ENCODE measurements around the gene ZNF33B.
"Not testable (repeated sequence)": the region's sequence is repeated elsewhere in the genome, so short reads cannot be mapped to it uniquely, and the experiment has no call there.

ZNF33B gene

DNA sequence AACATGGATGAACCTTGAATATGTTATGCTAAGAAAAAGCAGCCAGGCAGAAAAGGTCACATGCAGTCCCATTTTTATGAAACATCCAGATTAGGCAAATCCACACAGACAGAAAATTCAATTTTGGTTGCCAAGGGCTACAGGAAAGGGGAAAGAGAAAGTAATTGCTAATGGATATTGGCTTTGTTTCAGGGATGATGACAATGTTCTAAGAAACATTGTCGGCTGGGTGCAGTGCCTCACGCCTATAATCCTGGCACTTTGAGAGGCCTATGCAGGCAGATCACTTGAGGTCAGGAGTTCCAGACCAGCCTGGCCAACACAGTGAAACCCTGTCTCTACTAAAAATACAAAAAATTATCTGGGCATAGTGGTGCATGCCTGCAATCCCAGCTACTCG lies 23.0 kb downstream of the ZNF33B start:
- no peak for DNase-seq (ENCODE audit: low read depth)

DNA sequence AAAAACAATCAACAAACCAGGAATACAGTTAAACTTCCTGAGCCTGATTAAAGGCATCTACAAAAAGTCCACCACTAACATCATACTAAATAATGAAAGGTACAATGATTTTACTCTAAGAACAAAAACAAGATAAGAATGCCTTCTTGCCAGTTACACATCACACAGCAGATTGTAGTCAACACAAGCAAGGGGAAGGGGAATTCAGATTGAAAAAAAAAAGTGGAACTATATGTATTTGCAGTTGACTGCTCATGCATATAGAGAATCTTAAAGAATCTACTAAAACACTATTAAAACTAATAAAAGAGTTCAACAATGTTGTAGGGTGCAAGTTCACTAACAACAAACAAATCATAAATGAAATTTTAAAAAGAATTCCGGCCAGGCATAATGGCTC lies 28.5 kb downstream of the ZNF33B start:
- no peak for DNase-seq (ENCODE audit: low read depth)

DNA sequence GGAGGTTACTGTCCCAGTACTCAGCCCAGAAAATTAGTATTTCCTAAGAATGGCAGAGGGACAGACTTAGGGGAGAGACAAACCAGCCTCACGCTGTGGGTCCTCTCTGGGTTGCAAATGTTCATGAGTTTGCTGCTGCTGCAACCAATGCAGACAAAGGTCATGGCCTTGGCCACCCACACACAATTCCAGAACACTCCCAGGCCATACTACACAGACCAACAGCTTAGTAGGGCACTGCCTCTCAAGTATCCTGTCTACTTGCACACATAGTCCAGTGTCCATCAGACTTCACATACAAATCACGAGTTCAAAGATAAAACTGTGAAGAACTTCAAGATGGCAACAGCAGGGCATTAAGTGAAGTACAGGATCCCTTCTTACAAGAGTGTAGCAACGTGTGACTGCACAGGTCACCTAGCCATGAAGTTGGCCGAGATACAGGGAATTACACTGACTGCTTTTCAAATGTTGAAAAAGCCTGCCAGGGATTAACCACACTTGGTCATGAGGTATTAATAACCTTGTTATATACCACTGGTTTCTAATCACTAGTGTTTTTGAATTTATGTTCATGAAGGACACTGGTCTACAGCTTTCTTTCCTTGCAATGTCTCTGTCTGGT lies 40.0 kb downstream of the ZNF33B start:
- DNase-seq (ENCODE audit: low read depth) = no peak

DNA sequence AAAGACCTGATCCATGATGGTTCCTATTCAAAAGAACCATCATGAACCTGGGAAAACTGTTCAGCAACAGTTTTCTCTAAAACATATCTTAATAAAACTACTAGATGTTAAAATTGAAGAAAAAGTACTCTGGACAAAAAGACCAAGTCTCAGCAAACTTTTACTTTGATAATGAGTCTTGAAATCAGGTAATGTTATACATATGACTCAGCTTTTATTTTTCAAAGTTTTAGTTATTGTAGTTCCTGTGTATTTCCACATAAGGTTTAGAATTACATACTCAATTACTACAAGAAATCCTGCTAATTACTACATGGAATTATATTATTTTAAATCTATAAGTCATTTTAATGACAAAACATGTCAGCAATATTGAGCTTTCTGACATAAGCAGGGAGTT lies 42.2 kb downstream of the ZNF33B start:
- DNase-seq (ENCODE audit: low read depth) = no peak

DNA sequence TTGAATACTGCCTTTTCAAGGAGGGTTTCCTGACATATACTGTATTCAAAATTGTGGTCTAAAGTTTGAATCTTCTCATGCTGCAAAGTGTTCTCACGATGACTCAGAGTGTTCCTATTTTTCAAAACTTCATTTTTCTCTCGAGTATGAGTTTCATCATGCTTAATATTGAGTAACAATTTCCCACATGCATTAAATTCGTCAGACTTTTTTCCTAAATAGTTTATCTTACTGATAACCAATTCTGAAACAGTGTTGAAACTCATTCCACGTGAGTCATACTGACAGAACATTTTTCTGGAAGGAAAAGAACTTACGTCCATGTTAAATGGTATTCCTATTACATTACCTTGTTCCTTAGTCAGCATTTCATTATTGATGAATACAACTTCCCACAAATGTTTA lies 44.1 kb downstream of the ZNF33B start:
- no peak for DNase-seq (ENCODE audit: low read depth)

DNA sequence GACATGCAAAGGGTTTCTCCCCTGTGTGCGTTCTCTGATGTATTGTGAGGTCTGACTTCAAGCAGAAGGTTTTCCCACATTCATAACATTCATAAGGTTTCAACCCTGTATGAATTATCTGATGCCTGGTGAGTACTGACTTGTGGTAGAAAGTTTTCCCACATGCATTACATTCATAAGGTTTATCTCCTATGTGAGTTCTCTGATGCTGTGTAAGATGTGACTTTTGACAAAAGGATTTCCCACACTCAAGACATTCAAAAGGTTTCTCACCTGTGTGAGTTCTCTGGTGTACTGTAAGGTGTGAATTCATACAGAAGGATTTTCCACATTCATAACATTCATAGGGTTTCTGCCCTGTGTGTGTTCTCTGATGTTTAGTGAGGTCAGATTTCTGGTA lies 45.1 kb downstream of the ZNF33B start:
- DNase-seq (ENCODE audit: low read depth) = no peak

DNA sequence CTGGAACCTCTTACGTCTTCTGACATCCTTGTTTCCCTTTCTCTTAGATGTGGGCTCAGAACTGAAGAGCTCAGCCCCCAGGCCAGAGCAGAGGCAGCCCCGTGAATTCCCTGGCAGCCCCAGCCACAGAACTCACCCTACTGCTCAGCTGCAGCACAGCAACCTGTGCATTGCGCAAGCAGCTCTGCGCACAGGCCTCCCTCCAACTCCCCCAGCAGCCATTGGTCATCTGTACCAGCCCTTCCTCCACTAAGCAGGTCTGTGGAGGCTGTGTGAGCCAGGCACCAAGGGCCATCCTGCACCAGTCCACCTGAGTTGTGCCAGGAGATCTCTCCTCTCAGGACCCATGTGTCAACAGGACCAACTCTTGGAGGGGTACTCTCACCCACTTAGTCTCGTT lies 54.5 kb downstream of the ZNF33B start:
- DNase-seq (ENCODE audit: low read depth) = no peak

DNA sequence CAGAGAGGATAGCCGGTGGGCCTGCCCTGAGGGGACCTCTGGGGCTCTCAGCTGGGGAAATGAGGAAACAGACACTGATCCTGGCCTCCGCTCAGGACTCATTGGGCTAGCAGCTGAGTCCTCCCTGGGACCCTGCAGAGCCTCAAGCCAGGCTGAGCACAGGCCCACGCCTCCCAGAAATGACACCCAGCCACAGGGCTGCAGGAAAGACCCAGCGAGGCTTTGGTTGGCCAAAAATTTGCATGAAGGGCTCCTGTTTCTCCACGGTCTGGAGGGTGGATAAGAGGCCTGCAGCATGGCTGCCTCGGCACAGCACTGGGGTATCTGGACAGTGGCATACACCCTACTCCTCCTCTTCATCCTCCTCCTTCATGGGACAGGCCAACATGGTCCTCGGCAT lies 60.4 kb downstream of the ZNF33B start:
- no peak for DNase-seq (ENCODE audit: low read depth)

DNA sequence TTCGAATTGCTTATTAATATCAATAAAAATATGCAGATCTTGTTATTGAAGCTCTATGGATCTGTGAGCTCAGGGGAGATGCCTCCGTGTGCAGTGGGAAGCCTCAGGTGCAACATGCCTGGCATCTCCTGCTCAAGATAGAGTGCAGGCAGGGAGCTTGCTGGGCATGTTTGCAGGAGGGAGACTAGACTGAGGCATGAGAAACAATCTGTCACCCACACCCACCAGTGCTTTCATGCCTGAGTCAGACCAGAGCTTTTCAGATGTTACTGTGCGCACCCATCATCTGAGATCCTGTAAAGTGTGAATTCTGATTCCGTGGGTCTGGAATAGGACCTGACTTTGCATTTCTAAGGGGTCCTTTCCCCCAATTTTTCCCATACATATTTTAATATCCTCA lies 62.0 kb downstream of the ZNF33B start:
- DNase-seq (ENCODE audit: low read depth) = no peak

DNA sequence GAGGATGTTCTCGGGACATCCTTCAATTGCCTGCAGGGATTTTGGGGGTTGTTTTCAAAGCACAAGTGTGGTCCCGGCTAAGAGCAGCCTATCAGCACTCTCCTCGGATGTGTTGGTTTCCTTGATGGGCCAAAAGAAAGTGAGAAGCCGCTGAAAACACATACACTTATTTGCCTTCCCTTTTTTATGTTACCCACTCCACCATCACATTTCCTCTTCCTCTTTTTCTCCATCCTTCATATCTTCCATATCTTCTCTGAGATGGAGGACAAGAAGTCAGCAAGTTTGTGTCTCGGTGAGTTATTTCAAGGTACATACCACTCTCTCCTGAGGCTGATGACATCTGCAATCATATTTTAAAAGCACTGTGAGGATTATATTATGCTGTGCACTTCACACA lies 64.0 kb downstream of the ZNF33B start:
- DNase-seq (ENCODE audit: low read depth) = no peak

DNA sequence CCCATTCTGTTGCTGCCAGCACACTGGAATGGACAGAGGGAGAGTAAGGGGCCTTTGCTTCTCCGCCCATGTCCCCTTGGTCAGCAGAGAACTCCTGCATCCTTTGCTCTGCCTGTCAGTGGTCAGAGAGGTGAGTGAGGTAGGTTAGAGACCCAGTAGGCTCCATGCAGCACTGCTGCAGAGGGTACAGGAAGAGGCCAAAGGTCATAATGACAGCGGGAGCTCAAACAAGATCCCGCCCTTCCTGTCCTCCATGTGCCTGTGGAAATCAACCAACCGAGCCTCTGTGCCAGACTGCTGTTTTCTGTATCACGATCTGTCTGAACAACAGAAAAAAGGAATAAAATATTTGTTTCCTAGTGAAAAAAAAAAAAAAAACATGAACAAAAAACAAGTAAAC lies 81.4 kb downstream of the ZNF33B start:
- no peak for DNase-seq (ENCODE audit: low read depth)

DNA sequence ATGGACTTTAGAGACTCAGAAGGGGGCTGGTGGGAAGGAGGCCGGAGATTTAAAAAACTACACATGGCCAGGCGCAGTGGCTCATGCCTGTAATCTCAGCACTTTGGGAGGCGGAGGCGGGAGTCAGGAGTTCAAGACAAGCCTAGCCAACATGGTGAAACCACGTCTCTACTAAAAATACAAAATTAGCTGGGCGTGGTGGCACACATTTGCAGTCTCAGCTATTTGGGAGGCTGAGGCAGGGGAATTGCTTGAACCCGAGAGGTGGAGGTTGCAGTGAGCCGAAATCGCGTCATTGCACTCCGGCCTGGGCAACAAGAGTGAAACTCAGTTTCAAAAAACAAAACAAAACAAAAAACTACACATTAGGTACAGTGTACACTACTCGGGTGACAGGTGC lies 84.8 kb downstream of the ZNF33B start:
- DNase-seq (ENCODE audit: low read depth) = not testable (repeated sequence)

DNA sequence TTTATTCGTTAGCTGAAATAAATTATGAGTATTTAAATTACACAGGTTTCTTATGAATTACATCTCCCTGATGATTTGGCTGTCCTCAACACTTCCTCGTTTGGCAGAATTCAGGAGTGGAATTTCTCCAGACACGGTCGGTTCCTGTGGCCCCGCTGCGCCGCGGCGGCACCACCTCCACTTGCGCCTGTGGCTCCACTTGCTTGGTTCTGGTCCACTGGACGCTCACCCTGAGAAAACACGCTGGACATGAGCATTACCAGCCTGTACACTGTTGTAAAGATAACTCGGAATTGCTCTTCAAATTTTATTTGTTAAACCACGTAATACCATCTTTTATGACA lies 85.3 kb downstream of the ZNF33B start:
- no peak for DNase-seq (ENCODE audit: low read depth)

DNA sequence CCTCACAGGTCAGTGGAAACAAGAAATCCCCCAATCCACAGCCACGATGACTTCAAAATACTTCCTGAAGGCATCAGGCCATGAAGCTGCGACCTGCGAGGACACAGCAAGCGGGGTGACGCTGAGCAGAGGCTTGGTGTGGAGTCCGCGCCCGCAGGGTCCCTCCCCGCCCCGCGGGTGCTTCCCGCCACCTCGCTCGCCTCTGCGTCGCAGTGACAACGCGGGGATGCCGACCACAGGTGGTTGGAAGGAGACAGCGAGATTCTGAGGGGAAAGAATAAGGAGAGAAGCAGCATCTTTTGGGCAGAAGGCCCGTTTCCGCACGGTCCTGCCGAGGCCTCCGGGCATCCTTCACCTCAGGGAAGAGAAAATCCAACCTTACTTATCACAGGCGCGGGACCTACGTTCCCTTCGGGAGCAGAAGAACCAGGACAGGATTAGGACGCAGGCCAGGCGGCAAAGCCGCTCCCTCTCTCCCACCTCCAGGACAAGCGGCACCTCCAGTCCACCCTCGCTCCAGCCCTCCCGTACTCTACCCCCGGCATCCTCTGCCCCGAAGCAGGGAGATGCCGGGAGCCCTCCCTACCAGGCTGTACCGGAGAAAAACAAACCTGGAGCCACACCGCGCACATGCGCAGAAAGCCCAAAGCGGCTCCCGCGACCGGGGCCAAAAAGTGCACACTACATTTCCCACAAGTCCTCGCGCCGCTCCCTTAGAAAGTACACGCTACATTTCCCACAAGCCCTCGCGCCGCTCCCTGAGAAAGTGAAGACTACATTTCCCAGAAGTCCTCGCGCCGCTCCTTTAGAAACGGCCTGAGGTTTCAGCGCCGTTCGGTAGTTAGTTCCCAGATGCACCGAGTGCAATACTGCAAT lies 85.9 kb downstream of the ZNF33B start:
- DNase-seq (ENCODE audit: low read depth) = peak; percentile 94

DNA sequence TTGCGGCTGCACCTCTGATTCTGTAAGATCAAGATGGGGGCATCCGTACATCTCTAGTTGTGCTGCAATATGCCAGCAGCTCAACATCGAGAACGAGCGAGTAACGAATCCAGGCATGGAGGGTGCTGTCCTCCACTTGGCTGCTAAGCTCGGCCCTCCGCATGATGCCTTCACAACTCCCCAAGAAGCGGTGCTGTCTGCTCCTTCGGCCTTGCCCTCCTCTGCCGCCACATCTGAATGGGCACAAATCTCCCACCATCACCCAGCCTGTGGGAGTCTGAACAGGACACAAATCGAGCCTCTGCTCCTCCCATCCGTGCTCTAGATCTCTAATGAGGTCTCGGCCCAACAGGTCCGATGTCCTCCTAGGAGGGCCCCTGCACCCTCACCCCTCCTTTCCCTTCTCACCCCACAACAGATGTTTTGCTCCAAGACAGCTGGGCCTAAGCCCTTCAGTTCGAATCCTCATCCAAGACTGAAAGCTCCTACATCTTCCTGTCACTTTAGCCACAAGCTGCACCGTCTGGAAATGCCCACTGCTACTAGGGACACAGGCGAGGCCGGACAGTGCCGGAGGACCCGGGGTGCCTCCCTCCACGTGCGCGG lies 86.7 kb downstream of the ZNF33B start:
- DNase-seq (ENCODE audit: low read depth) = no peak

DNA sequence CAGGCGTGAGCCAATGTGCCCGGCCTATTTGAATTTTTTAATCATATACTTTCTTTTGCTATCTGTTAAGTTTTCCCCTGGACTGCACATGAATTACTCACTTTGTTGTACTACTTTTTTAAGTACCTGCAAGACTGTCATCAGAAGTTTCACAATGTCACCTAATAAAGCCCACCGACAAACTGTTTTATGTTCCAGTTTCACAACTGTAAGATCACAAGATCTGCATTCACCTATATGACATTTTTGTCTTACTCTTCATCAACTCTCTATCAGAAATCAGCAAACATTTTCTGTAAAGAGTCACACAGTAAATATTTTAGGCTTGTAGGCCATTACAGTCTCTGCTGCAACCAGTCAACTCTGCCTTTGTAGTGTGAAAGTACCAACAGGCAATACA lies 88.5 kb downstream of the ZNF33B start:
- DNase-seq (ENCODE audit: low read depth) = no peak

DNA sequence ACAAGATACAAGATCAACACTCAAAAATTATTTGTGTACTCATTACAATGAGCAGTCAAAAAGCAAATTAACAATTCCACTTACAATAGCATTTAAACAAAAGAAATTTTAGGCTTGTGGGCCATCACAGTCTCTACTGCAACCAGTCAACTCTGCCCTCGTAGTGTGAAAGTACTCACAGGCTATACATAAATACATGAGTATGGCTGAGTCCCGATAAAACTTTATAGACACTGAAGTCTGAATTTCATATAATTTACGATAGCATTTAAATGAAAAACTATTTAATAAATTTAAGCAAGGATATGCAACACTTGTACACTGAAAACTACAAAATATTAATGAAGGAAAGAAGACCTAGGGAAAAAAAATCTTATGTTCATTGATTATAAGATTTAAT lies 90.1 kb downstream of the ZNF33B start:
- no peak for DNase-seq (ENCODE audit: low read depth)

DNA sequence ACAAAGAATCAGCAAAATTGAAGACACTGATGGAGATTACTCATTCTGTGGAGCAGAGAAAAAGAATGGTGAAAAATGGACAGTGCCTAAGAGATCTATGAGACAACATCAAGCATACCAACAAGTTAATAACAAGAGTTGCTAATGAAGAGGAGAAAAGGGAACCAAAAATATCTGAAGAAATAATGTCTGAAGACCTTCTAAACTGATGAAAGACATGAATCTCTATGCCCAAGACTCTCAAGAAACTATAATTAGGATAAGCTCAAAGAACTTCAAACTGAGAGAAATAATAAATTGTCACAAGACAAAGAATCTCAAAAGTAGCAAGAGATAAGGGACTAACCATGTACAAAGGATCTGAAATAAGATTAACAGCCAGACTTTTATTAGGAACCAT lies 93.4 kb downstream of the ZNF33B start:
- no peak for DNase-seq (ENCODE audit: low read depth)

DNA sequence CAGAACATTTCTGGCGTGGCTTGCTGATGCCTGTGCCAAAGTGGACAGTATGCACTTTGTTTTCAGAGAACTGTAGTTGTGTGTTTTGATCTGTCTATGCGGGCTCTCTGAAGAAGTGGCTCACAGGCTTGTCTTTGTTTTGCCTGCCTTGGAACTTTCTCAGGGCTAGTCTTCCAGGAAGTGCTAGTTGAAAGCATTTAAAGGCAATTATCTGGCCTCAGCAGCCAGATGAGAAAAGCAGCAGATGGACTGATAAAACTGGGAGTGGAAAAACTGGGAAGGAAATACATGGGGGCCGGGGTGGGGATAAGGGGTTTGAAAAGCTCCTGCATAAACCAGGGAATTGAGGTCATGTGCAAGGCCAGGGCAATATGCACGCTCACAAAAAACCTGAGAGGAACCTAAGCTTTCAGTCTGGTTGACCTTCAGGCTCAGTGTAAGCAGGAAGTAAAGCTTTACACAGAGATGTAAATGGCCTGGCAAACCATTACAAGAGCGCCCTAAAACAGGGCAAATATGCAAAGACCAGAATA lies 94.5 kb downstream of the ZNF33B start:
- DNase-seq (ENCODE audit: low read depth) = no peak
